IPS-18a (cell line): ENCODE results near the gene LRGUK.

Experiments used
- H3K27ac ChIP-seq: one replicate; pipeline ENCODE4 v1.5.1; 2013; ENCODE audit warnings: low read length
- H3K27me3 ChIP-seq: one replicate; pipeline ENCODE4 v1.6.1; 2013; ENCODE audit warnings: mild to moderate bottlenecking, low read length; ENCODE audit not compliant: control insufficient read depth, insufficient read depth
- H3K36me3 ChIP-seq: one replicate; pipeline ENCODE4 v1.6.1; 2013; ENCODE audit warnings: low read depth, low read length; ENCODE audit not compliant: control insufficient read depth
- H3K4me1 ChIP-seq: one replicate; pipeline ENCODE4 v1.6.1; 2013; ENCODE audit warnings: low read depth, low read length; ENCODE audit not compliant: control insufficient read depth
- H3K4me3 ChIP-seq: one replicate; pipeline ENCODE4 v1.5.1; 2013; ENCODE audit warnings: low read length
- H3K9ac ChIP-seq: one replicate; pipeline ENCODE4 v1.6.1; 2013; ENCODE audit warnings: mild to moderate bottlenecking, low read length, moderate library complexity
- H3K9me3 ChIP-seq: one replicate; pipeline ENCODE4 v1.6.1; 2013; ENCODE audit warnings: low read depth, low read length; ENCODE audit not compliant: control insufficient read depth

The LRGUK gene

DNA sequence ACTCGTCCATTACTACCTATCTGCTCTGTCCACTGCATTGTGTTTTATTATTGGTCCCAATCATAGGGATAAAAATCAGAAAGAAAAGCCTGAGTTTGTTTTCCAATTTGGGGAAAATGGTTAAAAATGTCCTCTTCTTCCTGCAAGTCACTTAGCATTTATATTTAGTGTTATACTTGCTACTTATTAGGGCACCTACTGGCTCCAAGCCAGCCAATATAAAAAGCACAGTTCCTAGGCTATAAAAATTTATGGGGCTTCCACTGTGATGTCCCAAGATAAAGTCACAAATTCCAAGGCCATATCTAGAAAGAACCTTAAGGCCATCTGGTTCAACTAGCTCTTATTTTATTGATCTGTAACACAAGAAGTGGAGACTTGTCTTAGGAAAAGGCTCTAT lies 186.4 kb downstream of the LRGUK start:
- Histone ChIP-seq H3K4me1 (peaks cover 11% of the 10 kb centered on the region), H3K9ac (no peak overlapping the region), H3K9me3 (no peaks in the 10 kb centered on the region), H3K4me3 (no peak overlapping the region), H3K27ac (no peak overlapping the region), H3K36me3 (no peaks in the 10 kb centered on the region), H3K27me3 (no peaks in the 10 kb centered on the region)
